ENCODE measurements around the gene DOLPP1. TPM values are rescaled to one million over a fixed set of nuclear protein-coding genes. Genes with fewer than 3 reads are reported as not detected.
A peak's percentile ranks its signal among the peaks of the same experiment; 100 is the strongest.

The DOLPP1 gene
- total RNA-seq, 1 donor, result 10.5 TPM

- H2AFZ ChIP-seq (ENCODE audit: low read length), result no peak overlapping the region
- H3K79me2 ChIP-seq (ENCODE audit: insufficient read depth, low read length), result peaks cover 34% of the 10 kb centered on the region
- peak overlapping the region; percentile 99 for H3K4me3 ChIP-seq (ENCODE audit: insufficient read depth, low read length)
- peaks cover 15% of the 10 kb centered on the region for H3K36me3 ChIP-seq (ENCODE audit: insufficient read depth, low read length)
- peak overlapping the region; percentile 66 for H3K27ac ChIP-seq (ENCODE audit: low read depth, low read length)
- DNase-seq (ENCODE audit: insufficient read length, low spot score, missing footprints), result peak; percentile 74
- peak overlapping the region; percentile 91 for H3K4me2 ChIP-seq (ENCODE audit: insufficient read depth, low read length)
- peaks cover 20% of the 10 kb centered on the region for H4K20me1 ChIP-seq (ENCODE audit: insufficient read depth, low read length)
- H3K9me3 ChIP-seq (ENCODE audit: low read depth, low read length), result no peaks in the 10 kb centered on the region
- no peak for TF ChIP-seq CTCF (IDR thresholded peaks at IDR 0.05; ENCODE audit: extremely low read depth, low read depth, low read length)
- H3K4me1 ChIP-seq (ENCODE audit: insufficient read depth, low read length), result peaks cover 21% of the 10 kb centered on the region
- no peaks in the 10 kb centered on the region for H3K27me3 ChIP-seq (ENCODE audit: insufficient read depth, low read length)
Observed at GRCh38 chr9:129038109-129038852, 42.6 kb upstream of the DOLPP1 start.

- Histone ChIP-seq H3K4me1 (ENCODE audit: insufficient read depth, low read length) (peaks cover 21% of the 10 kb centered on the region), H3K4me2 (ENCODE audit: insufficient read depth, low read length) (no peak overlapping the region), H4K20me1 (ENCODE audit: insufficient read depth, low read length) (peaks cover 20% of the 10 kb centered on the region), H3K79me2 (ENCODE audit: insufficient read depth, low read length) (peaks cover 34% of the 10 kb centered on the region), H3K36me3 (ENCODE audit: insufficient read depth, low read length) (peaks cover 15% of the 10 kb centered on the region), H3K27ac (ENCODE audit: low read depth, low read length) (no peak overlapping the region), H3K4me3 (ENCODE audit: insufficient read depth, low read length) (no peak overlapping the region), H3K27me3 (ENCODE audit: insufficient read depth, low read length) (no peaks in the 10 kb centered on the region), H3K9me3 (ENCODE audit: low read depth, low read length) (no peaks in the 10 kb centered on the region), H2AFZ (ENCODE audit: low read length) (no peak overlapping the region)
- no peak for TF ChIP-seq CTCF (IDR thresholded peaks at IDR 0.05; ENCODE audit: extremely low read depth, low read depth, low read length)
- DNase-seq (ENCODE audit: insufficient read length, low spot score, missing footprints), result peak; percentile 35
Observed at GRCh38 chr9:129040113-129040643, 40.7 kb upstream of the DOLPP1 start.

- Histone ChIP-seq H3K9me3 (ENCODE audit: low read depth, low read length) (no peaks in the 10 kb centered on the region), H3K4me1 (ENCODE audit: insufficient read depth, low read length) (peaks cover 15% of the 10 kb centered on the region), H3K27me3 (ENCODE audit: insufficient read depth, low read length) (no peaks in the 10 kb centered on the region), H2AFZ (ENCODE audit: low read length) (no peak overlapping the region), H3K4me3 (ENCODE audit: insufficient read depth, low read length) (no peak overlapping the region), H3K27ac (ENCODE audit: low read depth, low read length) (no peak overlapping the region), H3K4me2 (ENCODE audit: insufficient read depth, low read length) (no peak overlapping the region), H3K79me2 (ENCODE audit: insufficient read depth, low read length) (peaks cover 29% of the 10 kb centered on the region), H4K20me1 (ENCODE audit: insufficient read depth, low read length) (peaks cover 18% of the 10 kb centered on the region), H3K36me3 (ENCODE audit: insufficient read depth, low read length) (peaks cover 18% of the 10 kb centered on the region)
- peak; percentile 21 for DNase-seq (ENCODE audit: insufficient read length, low spot score, missing footprints)
- no peak for TF ChIP-seq CTCF (IDR thresholded peaks at IDR 0.05; ENCODE audit: extremely low read depth, low read depth, low read length)
Observed at GRCh38 chr9:129042016-129042415, 38.9 kb upstream of the DOLPP1 start.

GRCh38 chr9:129052592-129052991 is 28.3 kb upstream of the DOLPP1 start:
- no peaks in the 10 kb centered on the region for H3K4me1 ChIP-seq (ENCODE audit: insufficient read depth, low read length)
- H2AFZ ChIP-seq (ENCODE audit: low read length), result no peak overlapping the region
- H3K9me3 ChIP-seq (ENCODE audit: low read depth, low read length), result no peaks in the 10 kb centered on the region
- peak; percentile 39 for DNase-seq (ENCODE audit: insufficient read length, low spot score, missing footprints)
- H3K27ac ChIP-seq (ENCODE audit: low read depth, low read length), result no peak overlapping the region
- peaks cover 26% of the 10 kb centered on the region for H3K36me3 ChIP-seq (ENCODE audit: insufficient read depth, low read length)
- no peaks in the 10 kb centered on the region for H4K20me1 ChIP-seq (ENCODE audit: insufficient read depth, low read length)
- TF ChIP-seq CTCF (IDR thresholded peaks at IDR 0.05; ENCODE audit: extremely low read depth, low read depth, low read length), result no peak
- H3K27me3 ChIP-seq (ENCODE audit: insufficient read depth, low read length), result no peaks in the 10 kb centered on the region
- H3K4me3 ChIP-seq (ENCODE audit: insufficient read depth, low read length), result no peak overlapping the region
- H3K4me2 ChIP-seq (ENCODE audit: insufficient read depth, low read length), result no peak overlapping the region
- no peaks in the 10 kb centered on the region for H3K79me2 ChIP-seq (ENCODE audit: insufficient read depth, low read length)

All from osteoblast (primary cell).